Endodermal cell (in vitro differentiated cells): ENCODE results near the gene NRAP. TPM values are rescaled to one million over a fixed set of nuclear protein-coding genes. Genes with fewer than 3 reads are reported as not detected.

Experiments
- DNase-seq: peaks from one replicate; pipeline ENCODE4 v3.0.0-alpha.2; 2017
- H3K27ac ChIP-seq: 2 replicates; pipeline ENCODE4 v1.5.1; 2013; ENCODE audit warnings: mild to moderate bottlenecking, low read depth, low read length, moderate library complexity
- H3K27me3 ChIP-seq: 2 replicates; pipeline ENCODE4 v1.6.1; 2013; ENCODE audit warnings: mild to moderate bottlenecking, low read length, moderate library complexity; ENCODE audit not compliant: insufficient read depth, control insufficient read depth, poor library complexity, severe bottlenecking
- H3K36me3 ChIP-seq: 2 replicates; pipeline ENCODE4 v1.7.0; 2013; ENCODE audit warnings: mild to moderate bottlenecking, low read length, moderate library complexity; ENCODE audit not compliant: control insufficient read depth, insufficient read depth
- H3K4me1 ChIP-seq: one replicate; pipeline ENCODE4 v1.7.0; 2013; ENCODE audit warnings: low read length; ENCODE audit not compliant: control insufficient read depth, insufficient read depth
- H3K4me3 ChIP-seq: 2 replicates; pipeline ENCODE4 v1.5.1; 2013; ENCODE audit warnings: mild to moderate bottlenecking, low read length, moderate library complexity
- H3K9ac ChIP-seq: 2 replicates; pipeline ENCODE4 v1.6.1; 2013; ENCODE audit warnings: mild to moderate bottlenecking, low read length, moderate library complexity; ENCODE audit not compliant: poor library complexity, severe bottlenecking; ENCODE audit errors: extremely low read depth
- H3K9me3 ChIP-seq: 2 replicates; pipeline ENCODE4 v1.6.1; 2013; ENCODE audit warnings: mild to moderate bottlenecking, low read length, moderate library complexity; ENCODE audit not compliant: control insufficient read depth
- H3K27ac Mint-ChIP-seq: 2 replicates; pipeline ENCODE4 v1.8.0; 2020; ENCODE audit warnings: mixed read lengths
- H3K27me3 Mint-ChIP-seq: 2 replicates; pipeline ENCODE4 v1.8.0; 2021; ENCODE audit warnings: mild to moderate bottlenecking, mixed read lengths; ENCODE audit not compliant: insufficient read depth
- H3K36me3 Mint-ChIP-seq: 2 replicates; pipeline ENCODE4 v1.8.0; 2020; ENCODE audit warnings: low read depth, mixed read lengths
- H3K4me1 Mint-ChIP-seq: 2 replicates; pipeline ENCODE4 v1.8.0; 2020; ENCODE audit warnings: mixed read lengths
- H3K4me3 Mint-ChIP-seq: 2 replicates; pipeline ENCODE4 v1.8.0; 2020; ENCODE audit warnings: mild to moderate bottlenecking, moderate library complexity, mixed read lengths
- H3K9me3 Mint-ChIP-seq: 2 replicates; pipeline ENCODE4 v1.8.0; 2020; ENCODE audit warnings: mild to moderate bottlenecking, mixed read lengths
- WGBS, 2 experiments: methylation state at CpG; one replicate each; pipeline versions ENCODE4 v1.1.5 to v1.1.7; 2013; ENCODE audit warnings: missing lambda C conversion rate in 2 of 2, mixed read lengths in 1 of 2; ENCODE audit not compliant: insufficient coverage in 1 of 2, insufficient read length in 1 of 2; 5-methylcytosine and 5-hydroxymethylcytosine counted together
- total RNA-seq, 2 donors: library from RNA; stranded (reverse); fragmentation: NEBNext Ultra II Directional in 1 of 2; extraction: Animal tissue kit (Norgen Biotek cat#: 25700) in 1 of 2; gene quantifications; 2 replicates in 1 of 2; 3 replicates in 1 of 2; pipeline ENCODE4 v1.2.1, GENCODE V29; 2021
- TF ChIP-seq, protein P1 (sequence below): fragments of 200-600 bp; sonication (generic); conservative IDR thresholded peaks from 2 replicates; pipeline ENCODE4 v1.5.0; 2021; ENCODE audit warnings: antibody characterized with exemption, mild to moderate bottlenecking

Gene NRAP
- total RNA-seq, 2 donors from 2014 or later, result 0.09 to 0.11 TPM

DNA sequence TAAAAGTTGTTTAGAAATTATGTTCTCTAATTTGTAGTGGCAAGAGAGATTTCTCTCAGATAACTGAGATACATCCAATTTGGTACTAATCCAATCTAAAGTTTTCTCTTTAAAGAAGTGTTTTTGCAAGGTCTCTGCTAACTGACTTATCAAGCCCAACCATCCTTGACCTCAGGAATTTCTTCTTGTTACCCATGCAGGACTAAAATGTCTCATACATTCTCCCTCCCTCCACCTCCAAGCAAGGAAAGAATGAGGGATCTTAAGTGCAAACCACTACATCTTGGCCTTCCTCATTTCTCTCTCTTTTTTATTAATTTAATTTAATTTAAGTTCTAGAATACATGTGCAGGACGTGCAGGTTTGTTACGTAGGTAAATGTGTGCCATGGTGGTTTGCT is 12.8 kb downstream of the NRAP start:
- Histone ChIP-seq H3K27me3 (no peaks in the 10 kb centered on the region), H3K36me3 (no peaks in the 10 kb centered on the region), H3K9ac (no peak overlapping the region), H3K4me3 (no peak overlapping the region), H3K9me3 (no peaks in the 10 kb centered on the region), H3K27ac (no peak overlapping the region), H3K4me1 (no peaks in the 10 kb centered on the region)
- H3K9me3 Mint-ChIP-seq, result no peaks in the 10 kb centered on the region
- no peak overlapping the region for H3K4me3 Mint-ChIP-seq
- 73 to 91% methylated on average over 2 of the region's 2 CpGs for WGBS, 2 experiments
- no peak for DNase-seq
- peaks cover 5% of the 10 kb centered on the region for H3K4me1 Mint-ChIP-seq
- peaks cover 9% of the 10 kb centered on the region for H3K27me3 Mint-ChIP-seq
- no peak overlapping the region for H3K27ac Mint-ChIP-seq
- no peaks in the 10 kb centered on the region for H3K36me3 Mint-ChIP-seq
- TF ChIP-seq, protein P1, sequence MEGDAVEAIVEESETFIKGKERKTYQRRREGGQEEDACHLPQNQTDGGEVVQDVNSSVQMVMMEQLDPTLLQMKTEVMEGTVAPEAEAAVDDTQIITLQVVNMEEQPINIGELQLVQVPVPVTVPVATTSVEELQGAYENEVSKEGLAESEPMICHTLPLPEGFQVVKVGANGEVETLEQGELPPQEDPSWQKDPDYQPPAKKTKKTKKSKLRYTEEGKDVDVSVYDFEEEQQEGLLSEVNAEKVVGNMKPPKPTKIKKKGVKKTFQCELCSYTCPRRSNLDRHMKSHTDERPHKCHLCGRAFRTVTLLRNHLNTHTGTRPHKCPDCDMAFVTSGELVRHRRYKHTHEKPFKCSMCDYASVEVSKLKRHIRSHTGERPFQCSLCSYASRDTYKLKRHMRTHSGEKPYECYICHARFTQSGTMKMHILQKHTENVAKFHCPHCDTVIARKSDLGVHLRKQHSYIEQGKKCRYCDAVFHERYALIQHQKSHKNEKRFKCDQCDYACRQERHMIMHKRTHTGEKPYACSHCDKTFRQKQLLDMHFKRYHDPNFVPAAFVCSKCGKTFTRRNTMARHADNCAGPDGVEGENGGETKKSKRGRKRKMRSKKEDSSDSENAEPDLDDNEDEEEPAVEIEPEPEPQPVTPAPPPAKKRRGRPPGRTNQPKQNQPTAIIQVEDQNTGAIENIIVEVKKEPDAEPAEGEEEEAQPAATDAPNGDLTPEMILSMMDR, result no peak

DNA sequence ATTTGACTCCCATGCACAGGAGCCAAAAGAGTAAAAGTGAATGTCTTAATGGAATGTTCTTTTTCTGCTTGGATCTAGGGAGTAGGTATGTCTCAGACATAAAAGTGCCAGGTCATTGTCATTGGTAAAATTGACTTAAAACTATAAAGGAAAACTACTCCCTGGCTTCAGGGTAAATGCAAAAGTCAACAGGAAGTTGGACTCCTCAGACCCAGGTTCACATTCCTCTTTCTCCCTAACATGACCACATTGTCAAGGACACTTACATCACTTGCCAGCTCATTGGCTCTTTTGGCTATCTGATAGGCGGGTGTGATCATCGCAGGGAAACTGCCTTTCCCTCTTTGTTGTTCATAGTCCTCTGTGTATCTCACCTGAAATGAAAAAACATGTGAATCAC is 13.7 kb downstream of the NRAP start:
- H3K4me1 ChIP-seq, result no peaks in the 10 kb centered on the region
- Mint-ChIP-seq H3K27ac (no peak overlapping the region), H3K4me3 (no peak overlapping the region), H3K27me3 (peaks cover 9% of the 10 kb centered on the region), H3K9me3 (no peaks in the 10 kb centered on the region), H3K36me3 (no peaks in the 10 kb centered on the region), H3K4me1 (peaks cover 3% of the 10 kb centered on the region)
- no peak for DNase-seq
- H3K9ac ChIP-seq, result no peak overlapping the region
- H3K27ac ChIP-seq, result no peak overlapping the region
- TF ChIP-seq, protein P1, result no peak
- H3K27me3 ChIP-seq, result no peaks in the 10 kb centered on the region
- H3K36me3 ChIP-seq, result no peaks in the 10 kb centered on the region
- H3K9me3 ChIP-seq, result no peaks in the 10 kb centered on the region
- no peak overlapping the region for H3K4me3 ChIP-seq
- 92 to 95% methylated on average over 2 of the region's 2 CpGs for WGBS, 2 experiments

DNA sequence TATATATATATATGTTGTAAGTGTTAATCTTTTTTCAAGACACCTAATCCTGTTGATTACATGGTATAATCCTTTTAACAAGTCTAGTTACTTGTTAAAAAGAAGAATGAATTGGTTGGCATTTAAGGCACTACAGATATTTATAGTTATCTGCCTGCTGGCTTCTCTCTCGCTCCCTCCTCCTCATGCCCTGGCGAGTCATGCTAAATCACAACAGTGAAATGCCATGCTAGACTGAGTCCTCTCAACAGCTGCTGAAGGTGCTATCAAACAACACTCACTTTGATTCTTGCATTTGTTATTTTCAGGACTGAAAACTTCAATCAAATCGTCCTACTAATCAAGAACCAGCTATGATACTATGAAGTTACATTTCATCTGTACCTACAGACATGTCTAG is 15.4 kb downstream of the NRAP start:
- no peak for DNase-seq
- no peaks in the 10 kb centered on the region for H3K36me3 ChIP-seq
- H3K9me3 ChIP-seq, result no peaks in the 10 kb centered on the region
- Mint-ChIP-seq H3K27ac (no peak overlapping the region), H3K4me3 (no peak overlapping the region), H3K27me3 (peaks cover 8% of the 10 kb centered on the region), H3K4me1 (peaks cover 10% of the 10 kb centered on the region), H3K9me3 (no peaks in the 10 kb centered on the region), H3K36me3 (no peaks in the 10 kb centered on the region)
- H3K9ac ChIP-seq, result no peak overlapping the region
- 62 to 69% methylated on average over 2 to 3 of the region's 3 CpGs for WGBS, 2 experiments
- TF ChIP-seq, protein P1, result no peak
- no peaks in the 10 kb centered on the region for H3K27me3 ChIP-seq
- H3K4me1 ChIP-seq, result no peaks in the 10 kb centered on the region
- no peak overlapping the region for H3K27ac ChIP-seq
- H3K4me3 ChIP-seq, result no peak overlapping the region
